ENCODE measurements around the gene SOCS6.
"Not testable (repeated sequence)": the region's sequence is repeated elsewhere in the genome, so short reads cannot be mapped to it uniquely, and the experiment has no call there.

SOCS6 gene

GRCh38 chr18:70354771-70355170 is 65.9 kb downstream of the SOCS6 start:
- Histone ChIP-seq H3K27me3 (ENCODE audit: insufficient read depth, low read length, poor library complexity) (no peaks in the 10 kb centered on the region), H3K36me3 (ENCODE audit: insufficient read depth, low read length) (no peaks in the 10 kb centered on the region), H2AFZ (ENCODE audit: low read depth, low read length) (no peak overlapping the region), H3K4me2 (ENCODE audit: insufficient read depth, low read length) (no peak overlapping the region), H3K27ac (ENCODE audit: low read length) (no peak overlapping the region), H3K9ac (ENCODE audit: low read depth, low read length) (no peak overlapping the region), H3K4me1 (ENCODE audit: insufficient read depth, low read length) (no peaks in the 10 kb centered on the region), H3K9me3 (ENCODE audit: insufficient read depth, low read length, severe bottlenecking) (no peaks in the 10 kb centered on the region), H4K20me1 (ENCODE audit: insufficient read depth, low read length) (no peaks in the 10 kb centered on the region), H3K79me2 (ENCODE audit: insufficient read depth, low read length) (no peaks in the 10 kb centered on the region), H3K4me3 (ENCODE audit: low read depth in 1 of 2, low read length in 2 of 2) (no peak overlapping the region)
- TF ChIP-seq EZH2 (IDR thresholded peaks at IDR 0.05; ENCODE audit: borderline replicate concordance, low read depth, low read length, severe bottlenecking) (no peak), CTCF (IDR thresholded peaks at IDR 0.05; ENCODE audit: borderline replicate concordance, extremely low read depth, low read length, poor library complexity, severe bottlenecking) (no peak)
- DNase-seq = no peak
- ATAC-seq (ENCODE audit: insufficient read depth, low read depth) = no peak

- Histone ChIP-seq H3K27ac (ENCODE audit: low read length) (no peak overlapping the region), H3K9me3 (ENCODE audit: insufficient read depth, low read length, severe bottlenecking) (no peaks in the 10 kb centered on the region)
Measured at GRCh38 chr18:70355620-70356385, 67.0 kb downstream of the SOCS6 start.

GRCh38 chr18:70358105-70358406 is 69.2 kb downstream of the SOCS6 start:
- H3K27me3 ChIP-seq (ENCODE audit: insufficient read depth, low read length, poor library complexity); H3K4me1 ChIP-seq (ENCODE audit: insufficient read depth, low read length); H3K79me2 ChIP-seq (ENCODE audit: insufficient read depth, low read length); ATAC-seq (ENCODE audit: insufficient read depth, low read depth); H3K9ac ChIP-seq (ENCODE audit: low read depth, low read length); H4K20me1 ChIP-seq (ENCODE audit: insufficient read depth, low read length); H3K36me3 ChIP-seq (ENCODE audit: insufficient read depth, low read length); H3K9me3 ChIP-seq (ENCODE audit: insufficient read depth, low read length, severe bottlenecking); DNase-seq; H2AFZ ChIP-seq (ENCODE audit: low read depth, low read length); H3K27ac ChIP-seq (ENCODE audit: low read length); H3K4me2 ChIP-seq (ENCODE audit: insufficient read depth, low read length); H3K4me3 ChIP-seq (ENCODE audit: low read depth in 1 of 2, low read length in 2 of 2): not testable (repeated sequence)

More at GRCh38 chr18:70355620-70356385, 67.0 kb downstream of the SOCS6 start:
- H3K9ac ChIP-seq (ENCODE audit: low read depth, low read length) = no peak overlapping the region
- H3K79me2 ChIP-seq (ENCODE audit: insufficient read depth, low read length) = no peaks in the 10 kb centered on the region
- H3K4me2 ChIP-seq (ENCODE audit: insufficient read depth, low read length) = no peak overlapping the region
- H2AFZ ChIP-seq (ENCODE audit: low read depth, low read length) = no peak overlapping the region
- ATAC-seq (ENCODE audit: insufficient read depth, low read depth) = no peak
- H3K4me3 ChIP-seq (ENCODE audit: low read depth in 1 of 2, low read length in 2 of 2) = no peak overlapping the region
- H3K4me1 ChIP-seq (ENCODE audit: insufficient read depth, low read length) = no peaks in the 10 kb centered on the region
- H3K27me3 ChIP-seq (ENCODE audit: insufficient read depth, low read length, poor library complexity) = no peaks in the 10 kb centered on the region
- TF ChIP-seq CTCF (IDR thresholded peaks at IDR 0.05; ENCODE audit: borderline replicate concordance, extremely low read depth, low read length, poor library complexity, severe bottlenecking) = no peak
- TF ChIP-seq EZH2 (IDR thresholded peaks at IDR 0.05; ENCODE audit: borderline replicate concordance, low read depth, low read length, severe bottlenecking) = no peak
- H3K36me3 ChIP-seq (ENCODE audit: insufficient read depth, low read length) = no peaks in the 10 kb centered on the region
- no peak for DNase-seq
- H4K20me1 ChIP-seq (ENCODE audit: insufficient read depth, low read length) = no peaks in the 10 kb centered on the region

- ATAC-seq (ENCODE audit: insufficient read depth, low read depth) (no peak), DNase-seq (no peak)
- H3K4me3 ChIP-seq (ENCODE audit: low read depth in 1 of 2, low read length in 2 of 2) = no peak overlapping the region
- no peaks in the 10 kb centered on the region for H3K4me1 ChIP-seq (ENCODE audit: insufficient read depth, low read length)
- no peaks in the 10 kb centered on the region for H3K36me3 ChIP-seq (ENCODE audit: insufficient read depth, low read length)
- no peak overlapping the region for H3K27ac ChIP-seq (ENCODE audit: low read length)
- H3K9me3 ChIP-seq (ENCODE audit: insufficient read depth, low read length, severe bottlenecking) = no peaks in the 10 kb centered on the region
- TF ChIP-seq EZH2 (IDR thresholded peaks at IDR 0.05; ENCODE audit: borderline replicate concordance, low read depth, low read length, severe bottlenecking) (no peak), CTCF (IDR thresholded peaks at IDR 0.05; ENCODE audit: borderline replicate concordance, extremely low read depth, low read length, poor library complexity, severe bottlenecking) (no peak)
- H4K20me1 ChIP-seq (ENCODE audit: insufficient read depth, low read length) = no peaks in the 10 kb centered on the region
- H3K9ac ChIP-seq (ENCODE audit: low read depth, low read length) = no peak overlapping the region
- no peaks in the 10 kb centered on the region for H3K79me2 ChIP-seq (ENCODE audit: insufficient read depth, low read length)
- H2AFZ ChIP-seq (ENCODE audit: low read depth, low read length) = no peak overlapping the region
- no peaks in the 10 kb centered on the region for H3K27me3 ChIP-seq (ENCODE audit: insufficient read depth, low read length, poor library complexity)
- no peak overlapping the region for H3K4me2 ChIP-seq (ENCODE audit: insufficient read depth, low read length)
Measured at GRCh38 chr18:70359071-70359470, 70.2 kb downstream of the SOCS6 start.

Data from DND-41 (cell line).